HepG2 (cell line): Measurements from ENCODE around the gene NCOA7. TPM values are rescaled to one million over a fixed set of nuclear protein-coding genes. Genes with fewer than 3 reads are reported as not detected.
"Not testable (repeated sequence)": the region's sequence is repeated elsewhere in the genome, so short reads cannot be mapped to it uniquely, and the experiment has no call there.

Experiments used
- ATAC-seq: fragments of 200-7000 bp; cut with Tn5 transposase; 3 replicates; pipeline ENCODE4 v1.9.1; 2020; ENCODE audit warnings: mild to moderate bottlenecking, moderate library complexity
- BruUV-seq: library from RNA; stranded (reverse); fragments of 400-500 nt; replicated peaks from 2 replicates; lab custom pipeline; 2021; lab: Mats Ljungman, UMichigan
- CTCF ChIA-PET: fragments of 300-600 bp; formaldehyde crosslinking; extraction: SDS; loops from one replicate; lab custom pipeline; 2021; ENCODE audit warnings: low total read pairs, inconsistent platforms, low intra/inter-chr PET ratio; lab: Yijun Ruan, JAX
- POLR2A ChIA-PET: fragments of 350-600 bp; sonication (Branson Sonifier 250); formaldehyde crosslinking; loops from one replicate; lab custom pipeline; 2020; ENCODE audit warnings: antibody characterized with exemption, inconsistent platforms; lab: Yijun Ruan, JAX
- DNase-seq: peaks from one replicate; pipeline ENCODE4 v3.0.0-alpha.2; 2015; ENCODE audit warnings: low spot score
- FAIRE-seq: peaks from 3 replicates; lab custom pipeline; 2011; peaks lifted over from hg19 to GRCh38; lab: Jason Lieb, UNC
- H2AFZ ChIP-seq: one replicate; pipeline ENCODE4 v1.6.1; 2011; ENCODE audit warnings: low read length, inconsistent platforms
- H3K27ac ChIP-seq: fragments of 300-600 bp; 3 replicates; pipeline ENCODE4 v1.8.0; 2011; ENCODE audit warnings: mixed run types, mild to moderate bottlenecking, mixed read lengths, low read length, inconsistent platforms; ENCODE audit not compliant: insufficient read depth; ENCODE audit errors: extremely low read length
- H3K27me3 ChIP-seq, 2 experiments: fragments of 200-600 bp in 1 of 2; 2 replicates in 1 of 2; 3 replicates in 1 of 2; pipeline versions ENCODE4 v1.6.0 to v1.8.0; 2011; ENCODE audit warnings: low read length in 2 of 2, mild to moderate bottlenecking in 2 of 2, moderate library complexity in 2 of 2, inconsistent platforms in 1 of 2; ENCODE audit not compliant: insufficient read depth in 2 of 2, control insufficient read depth in 1 of 2
- H3K36me3 ChIP-seq, 2 experiments: fragments of 200-600 bp in 1 of 2; replicated peaks in 1 of 2; 2 replicates in 1 of 2; 3 replicates in 1 of 2; pipeline versions ENCODE4 v1.5.1 to v1.8.0; 2011; ENCODE audit warnings: low read length in 2 of 2, inconsistent platforms in 1 of 2; ENCODE audit not compliant: insufficient read depth in 2 of 2, control insufficient read depth in 1 of 2
- H3K4me1 ChIP-seq: 2 replicates; pipeline ENCODE4 v1.5.1; 2012; ENCODE audit warnings: low read length, inconsistent platforms; ENCODE audit not compliant: insufficient read depth
- H3K4me2 ChIP-seq: 2 replicates; pipeline ENCODE4 v1.6.0; 2011; ENCODE audit warnings: low read depth, low read length, inconsistent platforms
- H3K4me3 ChIP-seq, 3 experiments: fragments of 200-600 bp in 1 of 3; sonication (generic), shearing (Covaris generic) in 1 of 3; replicated peaks in 1 of 3; 2 replicates each; pipeline ENCODE4 v1.5.1; 2011 to 2016; ENCODE audit warnings: low read length in 3 of 3, inconsistent platforms in 2 of 3, low read depth in 2 of 3, mild to moderate bottlenecking in 2 of 3, control low read depth in 1 of 3, mixed read lengths in 1 of 3; ENCODE audit not compliant: insufficient read depth in 1 of 3
- H3K79me2 ChIP-seq: one replicate; pipeline ENCODE4 v1.6.1; 2011; ENCODE audit warnings: low read length, inconsistent platforms; ENCODE audit not compliant: insufficient read depth
- H3K9ac ChIP-seq: 2 replicates; pipeline ENCODE4 v1.6.0; 2011; ENCODE audit warnings: mild to moderate bottlenecking, low read depth, low read length, inconsistent platforms; ENCODE audit not compliant: insufficient read depth
- H3K9me3 ChIP-seq: 2 replicates; pipeline ENCODE4 v1.5.1; 2012; ENCODE audit warnings: mild to moderate bottlenecking, low read length
- H4K20me1 ChIP-seq: 2 replicates; pipeline ENCODE4 v1.6.0; 2011; ENCODE audit warnings: inconsistent platforms, mild to moderate bottlenecking, low read length, moderate library complexity; ENCODE audit not compliant: insufficient read depth
- KAT8 ChIP-seq: IDR thresholded peaks from 2 replicates; pipeline ENCODE4 v1.6.1; 2016; ENCODE audit warnings: missing genetic modification reagents, missing compliant biosample characterization
- ZBTB7B ChIP-seq: sonication (generic); formaldehyde crosslinking; IDR thresholded peaks from 2 replicates; pipeline ENCODE4 v1.4.0; 2020; ENCODE audit warnings: missing genetic modification reagents
- ZMYM4 ChIP-seq: sonication (generic); formaldehyde crosslinking; IDR thresholded peaks from 2 replicates; pipeline ENCODE4 v1.8.1; 2023; ENCODE audit warnings: mild to moderate bottlenecking, missing genetic modification reagents
- ZNF556 ChIP-seq: sonication (generic); formaldehyde crosslinking; IDR thresholded peaks from 2 replicates; pipeline ENCODE4 v1.4.0; 2020; ENCODE audit warnings: mild to moderate bottlenecking, missing genetic modification reagents, borderline replicate concordance
- WGBS: methylation state at CpG from one replicate; pipeline ENCODE4 v1.1.6; 2017; ENCODE audit warnings: low lambda C conversion rate; 5-methylcytosine and 5-hydroxymethylcytosine counted together
- in situ Hi-C: cut with HindIII; loops from 2 replicates; pipeline ENCODE4 v1.10.0; 2017; ENCODE audit warnings: low pct_unique_long_range_greater_than_20kb; ENCODE audit not compliant: extremely low pct_ligation_motif_present
- intact Hi-C: fragments of 100-400 bp; cut with micrococcal nuclease; formaldehyde crosslinking; loops from one replicate; pipeline ENCODE4 v1.10.0; 2022; ENCODE audit not compliant: unreplicated experiment
- polyA plus RNA-seq, 8 experiments: library from polyadenylated mRNA; depleted of rRNA in 3 of 8; stranded (reverse) in 7 of 8; unstranded in 1 of 8; fragments of >200 nt; fragmentation: Illumina TruSeq in 4 of 8; extraction: Trizol in 4 of 8; gene quantifications; 2 replicates each; pipeline versions ENCODE4 v1.2.1 to v1.2.3, GENCODE V29; 2011 to 2016; ENCODE audit warnings: low read depth in 4 of 8, missing spikeins in 1 of 8, mixed read lengths in 1 of 8; ENCODE audit not compliant: insufficient read depth in 1 of 8
- total RNA-seq, 5 experiments: library from RNA; depleted of rRNA; stranded (reverse); fragments of >200 nt; fragmentation: Illumina TruSeq; extraction: Trizol; gene quantifications; 2 replicates each; pipeline ENCODE4 v1.2.3, GENCODE V29; 2016; ENCODE audit warnings: low read depth in 1 of 5

NCOA7 gene
- total and polyA plus RNA-seq, 2 of the 13 experiments (the other 11 are each of a cell fraction or from before 2014, with no cell fraction given) = 13.6 to 20.8 TPM

DNA sequence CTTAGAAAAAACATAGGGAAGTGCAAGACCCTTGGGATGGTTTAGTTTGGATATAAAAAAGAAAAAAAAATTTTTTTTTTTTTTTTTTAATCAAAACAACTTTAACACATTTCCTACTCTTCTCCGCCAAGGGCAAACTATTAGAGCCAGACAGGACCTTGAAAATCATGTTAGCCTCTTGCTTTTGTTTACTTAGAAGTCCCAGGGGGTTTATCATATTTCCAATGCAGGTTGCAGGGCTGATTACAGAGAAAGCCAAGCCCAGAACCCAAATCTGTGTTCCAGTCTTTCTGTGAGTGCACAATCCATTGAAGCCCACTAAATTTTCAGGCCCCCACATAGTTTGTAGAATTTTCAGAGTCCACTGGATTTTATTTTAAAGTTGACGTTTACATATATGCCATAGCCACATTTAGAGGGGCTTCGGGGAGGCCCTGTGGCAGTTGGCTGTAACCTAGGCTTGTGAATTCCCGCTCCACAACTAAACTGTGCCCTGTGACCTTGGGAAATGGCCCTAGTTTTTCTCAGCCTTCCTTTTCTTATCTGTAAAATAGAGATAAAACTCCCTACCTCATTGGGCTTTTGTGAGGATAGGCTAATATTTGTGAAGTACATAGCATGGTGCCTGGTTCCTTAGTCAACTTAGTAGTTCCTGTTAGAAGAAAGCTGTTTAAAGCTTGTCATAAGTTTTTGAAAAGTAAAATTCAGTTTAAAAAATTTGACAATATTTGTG lies 55.7 kb downstream of the NCOA7 start:
- Histone ChIP-seq H3K4me1 (peaks cover 21% of the 10 kb centered on the region), H2AFZ (no peak overlapping the region), H4K20me1 (no peaks in the 10 kb centered on the region), H3K36me3 (no peaks in the 10 kb centered on the region), H3K27ac (peak overlapping the region; percentile 2), H3K4me2 (no peak overlapping the region), H3K9ac (no peak overlapping the region), H3K4me3 (no peak overlapping the region), H3K79me2 (no peaks in the 10 kb centered on the region), H3K9me3 (no peaks in the 10 kb centered on the region), H3K27me3 (no peaks in the 10 kb centered on the region)
- in situ Hi-C loops = no loop called here
- no TSS peak for BruUV-seq
- no peak for TF ChIP-seq ZNF556
- peak; percentile 36; the same call in 1 of the 2 replicates for TF ChIP-seq ZBTB7B (CRISPR knock-in tag)
- TF ChIP-seq ZMYM4 (CRISPR knock-in tag) = peak; percentile 68
- 0 out of 2 replicates have a peak, but pooled peaks have one; percentile 21 for TF ChIP-seq KAT8 (CRISPR knock-in tag)
- POLR2A ChIA-PET = interaction anchor here (1.3 kb wide), 1 partner anchor 57 kb away, joined by 3 read pairs; no protein-coding TSS in a partner anchor
- FAIRE-seq (no peak), ATAC-seq (peak; percentile 53; the same call in 2 of the 3 replicates), DNase-seq (peak; percentile 20)
- 85% methylated on average over 4 of the region's 4 CpGs for WGBS
- CTCF ChIA-PET = no interaction called here
- intact Hi-C loops = loop anchor here (2.0 kb wide), 1 partner anchor 56 kb away; the partner anchor contains the start of gene NCOA7

DNA sequence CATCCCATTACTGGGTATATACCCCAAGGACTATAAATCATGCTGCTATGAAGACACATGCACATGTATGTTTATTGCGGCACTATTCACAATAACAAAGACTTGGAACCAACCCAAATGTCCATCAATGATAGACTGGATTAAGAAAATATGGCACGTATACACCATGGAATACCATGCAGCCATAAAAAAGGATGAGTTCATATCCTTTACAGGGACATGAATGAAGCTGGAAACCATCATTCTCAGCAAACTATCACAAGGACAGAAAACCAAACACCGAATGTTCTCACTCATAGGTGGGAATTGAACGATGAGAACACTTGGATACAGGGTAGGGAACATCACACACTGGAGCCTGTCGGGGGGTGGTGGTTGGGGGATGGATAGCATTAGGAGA lies 57.5 kb downstream of the NCOA7 start:
- intact Hi-C loops, H2AFZ ChIP-seq, CTCF ChIA-PET, H3K4me3 ChIP-seq, ATAC-seq, H4K20me1 ChIP-seq, H3K27ac ChIP-seq, POLR2A ChIA-PET, FAIRE-seq, H3K36me3 ChIP-seq, H3K9ac ChIP-seq, H3K4me2 ChIP-seq, in situ Hi-C loops, H3K9me3 ChIP-seq, BruUV-seq, DNase-seq, H3K27me3 ChIP-seq, H3K79me2 ChIP-seq: not testable (repeated sequence)
- 98% methylated on average over 5 of the region's 5 CpGs for WGBS
- peaks cover 21% of the 10 kb centered on the region for H3K4me1 ChIP-seq
